Parathyroid adenoma (tissue), 2 donors: ENCODE measurements around the gene SRCAP.

Experiments used
- H2AFZ ChIP-seq: fragments of 300-600 bp; sonication (generic); one replicate; pipeline ENCODE4 v1.7.0; 2017; ENCODE audit warnings: antibody characterized with exemption, mild to moderate bottlenecking
- H3K27ac ChIP-seq: fragments of 300-600 bp; sonication (generic); one replicate; pipeline ENCODE4 v1.7.0; 2017
- H3K27me3 ChIP-seq: fragments of 300-600 bp; sonication (generic); one replicate; pipeline ENCODE4 v1.7.0; 2017; ENCODE audit warnings: low read length; ENCODE audit not compliant: control insufficient read depth, insufficient read depth
- H3K36me3 ChIP-seq: fragments of 300-600 bp; sonication (generic); one replicate; pipeline ENCODE4 v1.7.0; 2017; ENCODE audit warnings: low read length; ENCODE audit not compliant: control insufficient read depth, insufficient read depth
- H3K4me1 ChIP-seq: fragments of 300-600 bp; sonication (generic); one replicate; pipeline ENCODE4 v1.7.0; 2017; ENCODE audit warnings: control low read depth
- H3K4me2 ChIP-seq: fragments of 300-600 bp; sonication (generic); one replicate; pipeline ENCODE4 v1.7.0; 2017; ENCODE audit warnings: low read length
- H3K4me3 ChIP-seq: fragments of 300-600 bp; sonication (generic); one replicate; pipeline ENCODE4 v1.7.0; 2017; ENCODE audit warnings: low read depth, low read length
- H3K79me2 ChIP-seq: fragments of 300-600 bp; sonication (generic); one replicate; pipeline ENCODE4 v1.7.0; 2017; ENCODE audit warnings: control low read depth
- H3K9ac ChIP-seq: fragments of 300-600 bp; sonication (generic); one replicate; pipeline ENCODE4 v1.7.0; 2017; ENCODE audit warnings: mild to moderate bottlenecking
- H3K9me3 ChIP-seq: fragments of 300-600 bp; sonication (generic); one replicate; pipeline ENCODE4 v1.7.0; 2017; ENCODE audit warnings: low read length; ENCODE audit not compliant: control insufficient read depth
- CTCF ChIP-seq: fragments of 300-600 bp; sonication (generic); IDR thresholded peaks from one replicate; pipeline ENCODE4 v1.7.0; 2017; ENCODE audit warnings: antibody characterized with exemption, mild to moderate bottlenecking
- donor health status: primary hyperparathyroidism.

Gene SRCAP

GRCh38 chr16:30771726-30772125 is 72.8 kb downstream of the SRCAP start:
- Histone ChIP-seq H3K36me3 (no peaks in the 10 kb centered on the region), H3K4me3 (no peak overlapping the region), H3K27me3 (no peaks in the 10 kb centered on the region), H3K4me1 (peaks cover 8% of the 10 kb centered on the region), H2AFZ (no peak overlapping the region), H3K27ac (no peak overlapping the region), H3K4me2 (no peak overlapping the region), H3K9me3 (no peaks in the 10 kb centered on the region), H3K9ac (no peak overlapping the region), H3K79me2 (no peaks in the 10 kb centered on the region)
- TF ChIP-seq CTCF, result no peak

- Histone ChIP-seq H3K79me2 (no peaks in the 10 kb centered on the region), H3K4me1 (peaks cover 28% of the 10 kb centered on the region), H3K9me3 (no peaks in the 10 kb centered on the region), H3K36me3 (no peaks in the 10 kb centered on the region), H3K4me2 (no peak overlapping the region), H3K9ac (no peak overlapping the region), H3K27me3 (no peaks in the 10 kb centered on the region), H2AFZ (no peak overlapping the region), H3K27ac (no peak overlapping the region), H3K4me3 (peak overlapping the region; percentile 1)
- TF ChIP-seq CTCF, result no peak
Measured at GRCh38 chr16:30773826-30774225, 74.9 kb downstream of the SRCAP start.

GRCh38 chr16:30774367-30775130 is 75.6 kb downstream of the SRCAP start:
- peak overlapping the region; percentile 82 for H2AFZ ChIP-seq
- no peaks in the 10 kb centered on the region for H3K36me3 ChIP-seq
- peak overlapping the region; percentile 83 for H3K27ac ChIP-seq
- TF ChIP-seq CTCF, result no peak
- H3K4me3 ChIP-seq, result peak overlapping the region; percentile 69
- peak overlapping the region; percentile 88 for H3K4me2 ChIP-seq
- H3K79me2 ChIP-seq, result no peaks in the 10 kb centered on the region
- H3K9me3 ChIP-seq, result no peaks in the 10 kb centered on the region
- no peaks in the 10 kb centered on the region for H3K27me3 ChIP-seq
- peaks cover 31% of the 10 kb centered on the region for H3K4me1 ChIP-seq
- no peak overlapping the region for H3K9ac ChIP-seq

GRCh38 chr16:30775131-30775391 is 76.1 kb downstream of the SRCAP start:
- Histone ChIP-seq H3K27me3 (no peaks in the 10 kb centered on the region), H3K9ac (no peak overlapping the region), H3K4me1 (peaks cover 31% of the 10 kb centered on the region), H3K4me2 (peak overlapping the region; percentile 88), H2AFZ (peak overlapping the region; percentile 82), H3K79me2 (no peaks in the 10 kb centered on the region), H3K27ac (peak overlapping the region; percentile 83), H3K9me3 (no peaks in the 10 kb centered on the region), H3K36me3 (no peaks in the 10 kb centered on the region), H3K4me3 (peak overlapping the region; percentile 69)
- no peak for TF ChIP-seq CTCF
